Neural cell (in vitro differentiated cells): Measurements from ENCODE around the gene MTCL1. TPM values are rescaled to one million over a fixed set of nuclear protein-coding genes. Genes with fewer than 3 reads are reported as not detected.
"Not testable (repeated sequence)": the region's sequence is repeated elsewhere in the genome, so short reads cannot be mapped to it uniquely, and the experiment has no call there.

Experiments used
- H2AFZ ChIP-seq: fragments of 200-600, 300-800 bp; sonication (generic), shearing (Covaris generic); 2 replicates; pipeline ENCODE4 v1.6.0; 2014; ENCODE audit warnings: low read depth, mild to moderate bottlenecking, antibody characterized with exemption, low read length, moderate library complexity
- H3F3A ChIP-seq: fragments of 200-600 bp; shearing (Covaris generic); 2 replicates; pipeline ENCODE4 v1.6.1; 2016; ENCODE audit warnings: mild to moderate bottlenecking, moderate library complexity, mixed read lengths, antibody characterized with exemption, low read length; ENCODE audit not compliant: insufficient read depth, poor library complexity, severe bottlenecking
- H3K27ac ChIP-seq: fragments of 200-600, 300-800 bp; sonication (generic), shearing (Covaris generic); 2 replicates; pipeline ENCODE4 v1.5.1; 2014; ENCODE audit warnings: mild to moderate bottlenecking, low read length, moderate library complexity
- H3K27me3 ChIP-seq: fragments of 300-800, 200-600 bp; sonication (generic), shearing (Covaris generic); 2 replicates; pipeline ENCODE4 v1.6.0; 2014; ENCODE audit warnings: mild to moderate bottlenecking, low read depth, low read length, moderate library complexity; ENCODE audit not compliant: insufficient read depth
- H3K36me3 ChIP-seq: fragments of 300-800, 200-600 bp; sonication (generic), shearing (Covaris generic); 2 replicates; pipeline ENCODE4 v1.5.1; 2014; ENCODE audit warnings: mild to moderate bottlenecking, antibody characterized with exemption, low read length, moderate library complexity; ENCODE audit not compliant: insufficient read depth
- H3K4me2 ChIP-seq: fragments of 300-800, 200-600 bp; sonication (generic), shearing (Covaris generic); 2 replicates; pipeline ENCODE4 v1.6.0; 2014; ENCODE audit warnings: mild to moderate bottlenecking, low read length
- H3K4me3 ChIP-seq: fragments of 300-800, 200-600 bp; sonication (generic), shearing (Covaris generic); 2 replicates; pipeline ENCODE4 v1.5.1; 2014; ENCODE audit warnings: mild to moderate bottlenecking, low read length, moderate library complexity
- H3K79me2 ChIP-seq: fragments of 200-600 bp; shearing (Covaris generic); replicated peaks from 2 replicates; pipeline ENCODE4 v1.6.0; 2014; ENCODE audit warnings: mild to moderate bottlenecking, low read length, moderate library complexity; ENCODE audit not compliant: insufficient read depth
- H3K9ac ChIP-seq: fragments of 300-800, 200-600 bp; sonication (generic), shearing (Covaris generic); 2 replicates; pipeline ENCODE4 v1.6.1; 2016; ENCODE audit warnings: mild to moderate bottlenecking, low read length, mixed read lengths
- H3K9me2 ChIP-seq: fragments of 200-600 bp; shearing (Covaris generic); 2 replicates; pipeline ENCODE4 v1.6.1; 2016; ENCODE audit warnings: mild to moderate bottlenecking, low read length, mixed read lengths; ENCODE audit not compliant: insufficient read depth
- H3K9me3 ChIP-seq: fragments of 200-600, 300-800 bp; sonication (generic), shearing (Covaris generic); 2 replicates; pipeline ENCODE4 v1.6.1; 2016; ENCODE audit warnings: mild to moderate bottlenecking, mixed run types, low read length, moderate library complexity, mixed read lengths
- H4K20me1 ChIP-seq: fragments of 200-600 bp; shearing (Covaris generic); 2 replicates; pipeline ENCODE4 v1.6.1; 2016; ENCODE audit warnings: mild to moderate bottlenecking, mixed run types; ENCODE audit not compliant: insufficient read depth
- EP300 ChIP-seq: fragments of 450-650 bp; conservative IDR thresholded peaks from 2 replicates; pipeline ENCODE4 v1.6.1; 2014; ENCODE audit warnings: antibody characterized with exemption, mild to moderate bottlenecking, moderate library complexity; ENCODE audit not compliant: poor library complexity, severe bottlenecking
- EZH2 ChIP-seq: fragments of 200-600, 300-800 bp; shearing (Covaris generic), sonication (generic); IDR thresholded peaks from 2 replicates; pipeline ENCODE4 v1.6.1; 2014; ENCODE audit warnings: antibody characterized with exemption, low read length, borderline replicate concordance, mild to moderate bottlenecking; ENCODE audit not compliant: insufficient read depth, poor library complexity, severe bottlenecking
- MXI1 ChIP-seq: fragments of 450-650 bp; conservative IDR thresholded peaks from 2 replicates; pipeline ENCODE4 v1.6.1; 2014; ENCODE audit warnings: antibody characterized with exemption, mild to moderate bottlenecking; ENCODE audit not compliant: poor library complexity, severe bottlenecking
- POLR2AphosphoS5 ChIP-seq: IDR thresholded peaks from 2 replicates; pipeline ENCODE4 v1.6.1; 2012
- RAD21 ChIP-seq: fragments of 450-650 bp; conservative IDR thresholded peaks from 2 replicates; pipeline ENCODE4 v1.6.1; 2014; ENCODE audit warnings: antibody characterized with exemption, mild to moderate bottlenecking, moderate library complexity
- SMC3 ChIP-seq: fragments of 450-650 bp; conservative IDR thresholded peaks from 2 replicates; pipeline ENCODE4 v1.6.1; 2014; ENCODE audit warnings: antibody characterized with exemption, mild to moderate bottlenecking, moderate library complexity; ENCODE audit not compliant: poor library complexity
- TAF1 ChIP-seq: IDR thresholded peaks from 2 replicates; pipeline ENCODE4 v1.6.1; 2012; ENCODE audit warnings: low read depth
- polyA plus RNA-seq: library from polyadenylated mRNA; depleted of rRNA; stranded (reverse); fragments of >200 nt; gene quantifications from 2 replicates; pipeline ENCODE4 v1.2.3, GENCODE V29; 2014
- TF ChIP-seq, protein P1 (sequence below): fragments of 450-650 bp; IDR thresholded peaks from 2 replicates; pipeline ENCODE4 v1.5.1; 2014; ENCODE audit warnings: antibody characterized with exemption, mild to moderate bottlenecking, moderate library complexity; ENCODE audit not compliant: poor library complexity, severe bottlenecking
- TF ChIP-seq, protein P2 (sequence below): IDR thresholded peaks from 2 replicates; pipeline ENCODE4 v1.6.1; 2012; ENCODE audit warnings: borderline replicate concordance

MTCL1 gene
- polyA plus RNA-seq, 1 donor from 2014 or later = 20.8 TPM

DNA sequence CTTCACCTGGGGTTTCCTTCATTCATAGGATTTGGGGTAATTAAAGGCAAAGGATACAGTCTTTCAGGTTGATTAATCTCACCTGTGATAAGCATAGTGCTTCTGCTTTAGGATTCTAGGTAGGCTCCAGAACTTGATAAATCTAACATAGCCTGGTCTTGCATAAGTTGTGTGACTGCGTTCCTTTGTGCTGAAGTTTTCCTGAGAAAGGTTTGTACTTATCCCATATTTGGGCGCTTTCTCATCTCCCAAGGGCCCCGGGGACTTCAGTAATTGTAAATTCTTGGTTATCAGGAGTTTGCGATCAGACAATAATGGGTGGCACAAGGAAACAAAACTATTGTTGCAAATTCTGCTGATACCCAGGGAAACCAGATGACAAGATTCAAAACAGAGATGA lies 53.1 kb downstream of the MTCL1 start:
- Histone ChIP-seq H4K20me1 (no peaks in the 10 kb centered on the region), H3F3A (no peaks in the 10 kb centered on the region), H3K36me3 (peaks cover 7% of the 10 kb centered on the region), H3K27ac (no peak overlapping the region), H3K4me2 (no peak overlapping the region), H3K9ac (no peak overlapping the region), H3K4me3 (no peak overlapping the region), H3K27me3 (no peaks in the 10 kb centered on the region), H2AFZ (no peak overlapping the region), H3K9me2 (no peaks in the 10 kb centered on the region), H3K9me3 (no peaks in the 10 kb centered on the region), H3K79me2 (no peaks in the 10 kb centered on the region)
- TF ChIP-seq, protein P1, sequence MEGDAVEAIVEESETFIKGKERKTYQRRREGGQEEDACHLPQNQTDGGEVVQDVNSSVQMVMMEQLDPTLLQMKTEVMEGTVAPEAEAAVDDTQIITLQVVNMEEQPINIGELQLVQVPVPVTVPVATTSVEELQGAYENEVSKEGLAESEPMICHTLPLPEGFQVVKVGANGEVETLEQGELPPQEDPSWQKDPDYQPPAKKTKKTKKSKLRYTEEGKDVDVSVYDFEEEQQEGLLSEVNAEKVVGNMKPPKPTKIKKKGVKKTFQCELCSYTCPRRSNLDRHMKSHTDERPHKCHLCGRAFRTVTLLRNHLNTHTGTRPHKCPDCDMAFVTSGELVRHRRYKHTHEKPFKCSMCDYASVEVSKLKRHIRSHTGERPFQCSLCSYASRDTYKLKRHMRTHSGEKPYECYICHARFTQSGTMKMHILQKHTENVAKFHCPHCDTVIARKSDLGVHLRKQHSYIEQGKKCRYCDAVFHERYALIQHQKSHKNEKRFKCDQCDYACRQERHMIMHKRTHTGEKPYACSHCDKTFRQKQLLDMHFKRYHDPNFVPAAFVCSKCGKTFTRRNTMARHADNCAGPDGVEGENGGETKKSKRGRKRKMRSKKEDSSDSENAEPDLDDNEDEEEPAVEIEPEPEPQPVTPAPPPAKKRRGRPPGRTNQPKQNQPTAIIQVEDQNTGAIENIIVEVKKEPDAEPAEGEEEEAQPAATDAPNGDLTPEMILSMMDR = no peak
- TF ChIP-seq EP300 = no peak
- TF ChIP-seq, protein P2, sequence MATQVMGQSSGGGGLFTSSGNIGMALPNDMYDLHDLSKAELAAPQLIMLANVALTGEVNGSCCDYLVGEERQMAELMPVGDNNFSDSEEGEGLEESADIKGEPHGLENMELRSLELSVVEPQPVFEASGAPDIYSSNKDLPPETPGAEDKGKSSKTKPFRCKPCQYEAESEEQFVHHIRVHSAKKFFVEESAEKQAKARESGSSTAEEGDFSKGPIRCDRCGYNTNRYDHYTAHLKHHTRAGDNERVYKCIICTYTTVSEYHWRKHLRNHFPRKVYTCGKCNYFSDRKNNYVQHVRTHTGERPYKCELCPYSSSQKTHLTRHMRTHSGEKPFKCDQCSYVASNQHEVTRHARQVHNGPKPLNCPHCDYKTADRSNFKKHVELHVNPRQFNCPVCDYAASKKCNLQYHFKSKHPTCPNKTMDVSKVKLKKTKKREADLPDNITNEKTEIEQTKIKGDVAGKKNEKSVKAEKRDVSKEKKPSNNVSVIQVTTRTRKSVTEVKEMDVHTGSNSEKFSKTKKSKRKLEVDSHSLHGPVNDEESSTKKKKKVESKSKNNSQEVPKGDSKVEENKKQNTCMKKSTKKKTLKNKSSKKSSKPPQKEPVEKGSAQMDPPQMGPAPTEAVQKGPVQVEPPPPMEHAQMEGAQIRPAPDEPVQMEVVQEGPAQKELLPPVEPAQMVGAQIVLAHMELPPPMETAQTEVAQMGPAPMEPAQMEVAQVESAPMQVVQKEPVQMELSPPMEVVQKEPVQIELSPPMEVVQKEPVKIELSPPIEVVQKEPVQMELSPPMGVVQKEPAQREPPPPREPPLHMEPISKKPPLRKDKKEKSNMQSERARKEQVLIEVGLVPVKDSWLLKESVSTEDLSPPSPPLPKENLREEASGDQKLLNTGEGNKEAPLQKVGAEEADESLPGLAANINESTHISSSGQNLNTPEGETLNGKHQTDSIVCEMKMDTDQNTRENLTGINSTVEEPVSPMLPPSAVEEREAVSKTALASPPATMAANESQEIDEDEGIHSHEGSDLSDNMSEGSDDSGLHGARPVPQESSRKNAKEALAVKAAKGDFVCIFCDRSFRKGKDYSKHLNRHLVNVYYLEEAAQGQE = no peak
- TF ChIP-seq SMC3 = no peak
- TF ChIP-seq TAF1 = no peak
- TF ChIP-seq EZH2 = no peak
- TF ChIP-seq RAD21 = no peak
- TF ChIP-seq MXI1 = no peak

DNA sequence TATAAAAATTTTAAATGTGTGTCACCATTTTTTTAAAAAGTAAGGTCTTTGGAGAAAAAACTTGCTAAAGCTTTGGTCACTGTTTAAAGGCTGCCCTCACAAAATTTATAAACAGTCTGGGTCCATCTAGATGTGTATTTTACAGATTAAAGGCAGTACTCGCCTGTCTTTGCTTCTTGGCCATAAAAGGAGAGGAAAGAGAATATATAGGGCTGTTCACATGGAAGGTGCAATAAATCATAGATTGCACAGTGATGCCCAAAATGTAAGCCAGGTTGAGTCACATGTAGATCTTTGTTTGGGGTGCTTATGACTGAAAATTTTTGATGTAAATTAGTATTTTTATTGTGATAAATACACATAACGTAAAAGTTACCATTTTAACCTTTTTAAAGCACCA lies 55.6 kb downstream of the MTCL1 start:
- no peaks in the 10 kb centered on the region for H3K9me3 ChIP-seq
- H4K20me1 ChIP-seq = no peaks in the 10 kb centered on the region
- H3K4me3 ChIP-seq = no peak overlapping the region
- no peaks in the 10 kb centered on the region for H3K27me3 ChIP-seq
- no peak overlapping the region for H2AFZ ChIP-seq
- H3K36me3 ChIP-seq = peaks cover 7% of the 10 kb centered on the region
- H3K27ac ChIP-seq = no peak overlapping the region
- no peaks in the 10 kb centered on the region for H3K79me2 ChIP-seq
- no peak overlapping the region for H3K4me2 ChIP-seq
- TF ChIP-seq, protein P2 = no peak
- no peak for TF ChIP-seq EP300
- TF ChIP-seq MXI1 = no peak
- no peak for TF ChIP-seq POLR2AphosphoS5
- TF ChIP-seq RAD21 = no peak
- no peak for TF ChIP-seq SMC3
- TF ChIP-seq, protein P1 = no peak
- no peak for TF ChIP-seq TAF1
- no peak for TF ChIP-seq EZH2
- no peaks in the 10 kb centered on the region for H3K9me2 ChIP-seq
- no peaks in the 10 kb centered on the region for H3F3A ChIP-seq
- H3K9ac ChIP-seq = no peak overlapping the region

DNA sequence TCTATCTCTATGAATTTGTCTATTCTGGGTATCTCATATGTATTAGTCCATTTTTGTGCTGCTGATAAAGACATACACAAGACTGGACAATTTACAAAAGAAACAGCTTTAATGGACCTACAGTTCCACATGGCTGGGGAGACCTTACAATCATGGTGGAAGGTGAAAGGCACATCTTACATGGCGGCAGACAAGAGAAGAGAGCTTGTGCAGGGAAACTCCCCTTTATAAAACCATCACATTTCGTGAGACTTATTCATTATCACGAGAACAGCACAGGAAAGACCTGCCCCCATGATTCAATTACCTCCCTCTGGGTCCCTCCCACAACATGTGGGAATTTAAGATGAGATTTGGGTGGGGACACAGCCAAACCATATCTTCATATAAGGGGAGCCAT lies 56.2 kb downstream of the MTCL1 start:
- not testable (repeated sequence) for H2AFZ ChIP-seq, H3K9me3 ChIP-seq, H3K27ac ChIP-seq, H4K20me1 ChIP-seq, H3F3A ChIP-seq, H3K4me2 ChIP-seq, H3K27me3 ChIP-seq, H3K9me2 ChIP-seq, H3K36me3 ChIP-seq, H3K4me3 ChIP-seq, H3K79me2 ChIP-seq, H3K9ac ChIP-seq
